ENCODE measurements around the gene TMPRSS11F.

DNA sequence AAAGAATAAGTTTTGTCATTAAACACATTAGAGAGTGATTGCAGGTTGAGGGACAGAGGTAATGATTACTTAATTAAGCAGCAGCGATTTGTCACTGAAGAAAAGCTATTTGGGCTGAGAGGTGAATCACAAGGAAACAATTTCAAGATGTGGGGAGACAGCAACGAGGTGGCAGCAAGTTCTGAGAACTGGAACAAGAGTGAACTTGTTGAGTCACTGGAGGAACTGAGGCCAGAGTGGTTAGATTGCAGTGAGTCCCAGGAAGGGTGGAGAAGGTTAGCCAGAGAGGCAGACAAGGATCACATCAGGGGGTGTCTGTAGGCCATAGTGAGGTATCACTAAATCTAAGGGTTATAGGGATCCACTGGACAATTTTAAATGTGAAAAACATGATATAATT lies 108.5 kb downstream of the TMPRSS11F start:
- TF ChIP-seq, protein P1, sequence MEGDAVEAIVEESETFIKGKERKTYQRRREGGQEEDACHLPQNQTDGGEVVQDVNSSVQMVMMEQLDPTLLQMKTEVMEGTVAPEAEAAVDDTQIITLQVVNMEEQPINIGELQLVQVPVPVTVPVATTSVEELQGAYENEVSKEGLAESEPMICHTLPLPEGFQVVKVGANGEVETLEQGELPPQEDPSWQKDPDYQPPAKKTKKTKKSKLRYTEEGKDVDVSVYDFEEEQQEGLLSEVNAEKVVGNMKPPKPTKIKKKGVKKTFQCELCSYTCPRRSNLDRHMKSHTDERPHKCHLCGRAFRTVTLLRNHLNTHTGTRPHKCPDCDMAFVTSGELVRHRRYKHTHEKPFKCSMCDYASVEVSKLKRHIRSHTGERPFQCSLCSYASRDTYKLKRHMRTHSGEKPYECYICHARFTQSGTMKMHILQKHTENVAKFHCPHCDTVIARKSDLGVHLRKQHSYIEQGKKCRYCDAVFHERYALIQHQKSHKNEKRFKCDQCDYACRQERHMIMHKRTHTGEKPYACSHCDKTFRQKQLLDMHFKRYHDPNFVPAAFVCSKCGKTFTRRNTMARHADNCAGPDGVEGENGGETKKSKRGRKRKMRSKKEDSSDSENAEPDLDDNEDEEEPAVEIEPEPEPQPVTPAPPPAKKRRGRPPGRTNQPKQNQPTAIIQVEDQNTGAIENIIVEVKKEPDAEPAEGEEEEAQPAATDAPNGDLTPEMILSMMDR (IDR thresholded peaks at IDR 0.05; ENCODE audit: poor library complexity, severe bottlenecking), result no peak
- no peak for TF ChIP-seq POLR2AphosphoS5 (IDR thresholded peaks at IDR 0.05)
- TF ChIP-seq REST (IDR thresholded peaks at IDR 0.05; ENCODE audit: borderline replicate concordance), result no peak
- no peak for TF ChIP-seq EZH2 (IDR thresholded peaks at IDR 0.05; ENCODE audit: borderline replicate concordance, insufficient read depth, low read length, poor library complexity, severe bottlenecking)
- TF ChIP-seq EP300 (conservative IDR thresholded peaks at IDR 0.05; ENCODE audit: poor library complexity, severe bottlenecking), result no peak
- TF ChIP-seq TAF1 (IDR thresholded peaks at IDR 0.05; ENCODE audit: low read depth), result no peak

Measured in neural cell (in vitro differentiated cells).